HG03196 (cell line): ENCODE measurements around the gene MRPL10.

Experiments
- ATAC-seq: cut with Tn5 transposase; IDR thresholded peaks from one replicate; pipeline ENCODE4 v1.9.1; 2021; ENCODE audit not compliant: unreplicated experiment

The MRPL10 gene

GRCh38 chr17:47815106-47815918, 16.0 kb downstream of the MRPL10 start:
- no peak for ATAC-seq

- no peak for ATAC-seq
These were observed 17.8 kb downstream of the MRPL10 start for GRCh38 chr17:47813512-47814031.

GRCh38 chr17:47813077-47813476, 18.3 kb downstream of the MRPL10 start:
- ATAC-seq, result no peak

GRCh38 chr17:47812146-47812920, 19.0 kb downstream of the MRPL10 start:
- no peak for ATAC-seq

- ATAC-seq, result no peak
These were observed 19.6 kb downstream of the MRPL10 start for GRCh38 chr17:47811709-47812108.

GRCh38 chr17:47810901-47811635, 20.3 kb downstream of the MRPL10 start:
- ATAC-seq, result no peak

- no peak for ATAC-seq
These were observed 21.0 kb downstream of the MRPL10 start for GRCh38 chr17:47810200-47810821.

GRCh38 chr17:47808830-47809480, 22.4 kb downstream of the MRPL10 start:
- no peak for ATAC-seq

- no peak for ATAC-seq
These were observed 23.1 kb downstream of the MRPL10 start for GRCh38 chr17:47808036-47808829.

GRCh38 chr17:47807421-47807820, 23.9 kb downstream of the MRPL10 start:
- no peak for ATAC-seq

- no peak for ATAC-seq
These were observed 24.5 kb downstream of the MRPL10 start for GRCh38 chr17:47806913-47807255.

- no peak for ATAC-seq
These were observed 25.1 kb downstream of the MRPL10 start for GRCh38 chr17:47806026-47806912.

- no peak for ATAC-seq
These were observed 26.9 kb downstream of the MRPL10 start for GRCh38 chr17:47804461-47804860.

- ATAC-seq, result no peak
These were observed 27.6 kb downstream of the MRPL10 start for GRCh38 chr17:47803751-47804150.

GRCh38 chr17:47803201-47803600, 28.1 kb downstream of the MRPL10 start:
- ATAC-seq, result no peak

- ATAC-seq, result no peak
These were observed 28.9 kb downstream of the MRPL10 start for GRCh38 chr17:47802341-47803022.

GRCh38 chr17:47801906-47802305, 29.4 kb downstream of the MRPL10 start:
- no peak for ATAC-seq

- no peak for ATAC-seq
These were observed 30.1 kb downstream of the MRPL10 start for GRCh38 chr17:47801176-47801765.
